Measurements from ENCODE around the gene CD3E.

- TF ChIP-seq ZNF274 (IDR thresholded peaks at IDR 0.05; ENCODE audit: low read depth, low read length) (no peak), SUZ12 (IDR thresholded peaks at IDR 0.05; ENCODE audit: extremely low read depth, insufficient read depth, insufficient read length) (no peak), YY1 (IDR thresholded peaks at IDR 0.05; ENCODE audit: insufficient read depth, insufficient read length) (no peak)
Observed at GRCh38 chr11:118318581-118319336, 14.2 kb downstream of the CD3E start.
